Heart left ventricle (tissue), 16 donors: ENCODE results near the gene GPR183. TPM values are rescaled to one million over a fixed set of nuclear protein-coding genes. Genes with fewer than 3 reads are reported as not detected.

Source experiments
- ATAC-seq, 4 donors: fragments of 200-7000 bp; cut with Tn5 transposase; one replicate each; pipeline ENCODE4 v1.9.1; 2020 to 2022; ENCODE audit warnings: moderate library complexity in 4 of 4, mild to moderate bottlenecking in 3 of 4, moderate number of reproducible peaks in 1 of 4
- DNase-seq, 5 donors: peaks; one replicate each; pipeline ENCODE4 v3.0.0-alpha.2; 2020
- H3K27ac ChIP-seq, 12 donors: fragments of 200-600 bp; sonication (generic) in 4 of 12; one replicate each; pipeline versions ENCODE4 v1.5.0 to v1.8.0; 2016 to 2022; ENCODE audit warnings: mild to moderate bottlenecking in 2 of 12
- H3K27me3 ChIP-seq, 9 donors: fragments of 200-600 bp; sonication (generic) in 2 of 9; one replicate each; pipeline versions ENCODE4 v1.5.1 to v1.8.0; 2016 to 2022; ENCODE audit warnings: mild to moderate bottlenecking in 3 of 9
- H3K36me3 ChIP-seq, 9 donors: fragments of 200-600 bp; sonication (generic) in 2 of 9; one replicate each; pipeline versions ENCODE4 v1.5.0 to v1.8.0; 2018 to 2022; ENCODE audit warnings: mild to moderate bottlenecking in 2 of 9
- H3K4me1 ChIP-seq, 12 donors: fragments of 200-600 bp; sonication (generic) in 4 of 12; one replicate each; pipeline versions ENCODE4 v1.5.0 to v1.8.0; 2016 to 2022; ENCODE audit warnings: mild to moderate bottlenecking in 3 of 12
- H3K4me3 ChIP-seq, 12 donors: fragments of 200-600 bp; sonication (generic) in 4 of 12; one replicate each; pipeline versions ENCODE4 v1.5.0 to v1.8.0; 2017 to 2022; ENCODE audit warnings: mild to moderate bottlenecking in 9 of 12, moderate library complexity in 4 of 12
- H3K9me3 ChIP-seq, 12 donors: fragments of 200-600 bp; sonication (generic) in 4 of 12; one replicate each; pipeline versions ENCODE4 v1.5.0 to v1.8.0; 2016 to 2022; ENCODE audit warnings: mild to moderate bottlenecking in 1 of 12
- CTCF ChIP-seq, 12 donors: fragments of 200-600 bp; sonication (generic) in 4 of 12; IDR thresholded peaks; one replicate each; pipeline versions ENCODE4 v1.5.0 to v1.8.0; 2018 to 2022; ENCODE audit warnings: antibody characterized with exemption in 12 of 12, mild to moderate bottlenecking in 5 of 12
- POLR2A ChIP-seq, 2 donors: fragments of 450-650 bp; IDR thresholded peaks; one replicate each; pipeline ENCODE4 v1.6.1; 2017; ENCODE audit warnings: antibody characterized with exemption in 2 of 2, mild to moderate bottlenecking in 2 of 2, moderate library complexity in 2 of 2
- WGBS, 4 donors: extraction: QIAGEN DNeasy Blood & Tissue Kit in 2 of 4; methylation state at CpG; one replicate each; pipeline versions ENCODE4 v1.1.5 to v1.1.7; 2013 to 2018; 5-methylcytosine and 5-hydroxymethylcytosine counted together
- intact Hi-C, 10 donors: fragments of 100-400 bp; cut with DNase I; formaldehyde crosslinking; loops; one replicate each; pipeline versions ENCODE4 v1.11.1 to v1.14.2; 2022
- polyA plus RNA-seq, 2 donors: library from polyadenylated mRNA; stranded (reverse); fragments of 200-250 nt; gene quantifications; one replicate each; pipeline ENCODE4 v1.2.3, GENCODE V29; 2013
- total RNA-seq, 9 donors: library from RNA; depleted of rRNA in 2 of 9; stranded (reverse); fragments of >200 nt in 2 of 9; fragmentation: NEBNext Ultra II Directional in 3 of 9; extraction: Animal tissue kit (Norgen Biotek cat#: 25700) in 3 of 9; gene quantifications; one replicate each; pipeline versions ENCODE4 v1.1.0 to v1.2.4, GENCODE V29; 2016 to 2023
- donor health status: ischemic (EF 13 %, LVEDD 7.1; RV severe dilation, severe dysfunction).
- donor health status: healthy with polysubstance abuse.
- donor health status: DM: no; HTN: yes; CAD: no.
- donor health status: DM: no; HTN: no; CAD: no.
- donor health status: ischemic (EF 25% LVEDD 6.9; RV normal size, moderate dysfunction).
- donor health status: ischemic (EF 25% LVEDD 5.7; RV mildly dilated, moderate dysfunction).
- donor health status: healthy.
- donor health status: DM: yes; HTN: yes; CAD: no.
- donor health status: ischemic (EF 35%, LVEDD 5.7; RV mildly dilated, moderate dysfunction).
- donor health status: nonischemic (EF 11% LVEDD 7.7; RV severe dilation, severe dysfunction).
- donor health status: DM: yes; HTN: yes; CAD: no.
- donor health status: PGD.
- donor health status: ischemic (EF 29% LVEDD 5.4; RV normal size, mild dysfunction).
- donor health status: nonischemic (EF 23%, LVEDD 6.1; RV moderate dilation, normal function).

GPR183 gene
- total and polyA plus RNA-seq, 11 donors, result 0.69 to 7.6 (median 1.5) TPM

GRCh38 chr13:99273128-99273527 lies 34.1 kb downstream of the GPR183 start:
- peak in 3 of 4 donors; percentile 67 to 73 (median 67) for ATAC-seq
- Histone ChIP-seq H3K4me3 (no peak overlapping the region), H3K4me1 (peaks cover 0 to 68% (median 0%) of the 10 kb centered on the region in 12 donors), H3K27ac (no peak overlapping the region), H3K27me3 (no peaks in the 10 kb centered on the region), H3K36me3 (peaks cover 0 to 4% (median 0%) of the 10 kb centered on the region in 9 donors), H3K9me3 (peaks cover 0 to 11% (median 2%) of the 10 kb centered on the region in 12 donors)
- WGBS, 4 donors, result 71 to 75% (median 72%) methylated on average over 2 of the region's 2 CpGs
- no peak for DNase-seq
- intact Hi-C loops, result loop anchor here in 2 of 10 donors (10.0 kb wide), 2 partner anchors 92 to 102 kb away; no protein-coding TSS in a partner anchor
- TF ChIP-seq CTCF (IDR thresholded peaks at IDR 0.05) (no peak), POLR2A (IDR thresholded peaks at IDR 0.05) (no peak)

- peaks cover 0 to 6% (median 3%) of the 10 kb centered on the region in 9 donors for H3K36me3 ChIP-seq
- WGBS, 4 donors, result 98 to 100% (median 99%) methylated on average over 2 of the region's 2 CpGs
- DNase-seq, result no peak
- peaks cover 0 to 11% (median 2%) of the 10 kb centered on the region in 12 donors for H3K9me3 ChIP-seq
- no peak for TF ChIP-seq POLR2A (IDR thresholded peaks at IDR 0.05)
- no peak for TF ChIP-seq CTCF (IDR thresholded peaks at IDR 0.05)
- intact Hi-C loops, result loop anchor here in 2 of 10 donors (10.0 kb wide), 2 partner anchors 92 to 102 kb away; no protein-coding TSS in a partner anchor
- ATAC-seq, result no peak
- H3K4me3 ChIP-seq, result no peak overlapping the region
- no peaks in the 10 kb centered on the region for H3K27me3 ChIP-seq
- H3K4me1 ChIP-seq, result peaks cover 0 to 62% (median 0%) of the 10 kb centered on the region in 12 donors
- peak overlapping the region in 1 of 12 donors; percentile 85 for H3K27ac ChIP-seq
Measured at GRCh38 chr13:99272481-99272880, 34.7 kb downstream of the GPR183 start.

GRCh38 chr13:99271249-99271648 lies 36.0 kb downstream of the GPR183 start:
- no peak for ATAC-seq
- peaks cover 0 to 11% (median 2%) of the 10 kb centered on the region in 12 donors for H3K9me3 ChIP-seq
- WGBS, 4 donors, result 62 to 75% (median 69%) methylated on average over 3 of the region's 3 CpGs
- no peak overlapping the region for H3K4me3 ChIP-seq
- intact Hi-C loops, result loop anchor here in 4 of 10 donors (2.0 to 10.0 kb wide), 4 partner anchors 94 to 168 kb away; no protein-coding TSS in a partner anchor
- peak overlapping the region in 2 of 12 donors; percentile 13 to 85 for H3K27ac ChIP-seq
- DNase-seq, result no peak
- TF ChIP-seq CTCF (IDR thresholded peaks at IDR 0.05) (no peak), POLR2A (IDR thresholded peaks at IDR 0.05) (no peak)
- H3K4me1 ChIP-seq, result peaks cover 0 to 49% (median 0%) of the 10 kb centered on the region in 12 donors
- peaks cover 0 to 6% (median 3%) of the 10 kb centered on the region in 9 donors for H3K36me3 ChIP-seq
- no peaks in the 10 kb centered on the region for H3K27me3 ChIP-seq

GRCh38 chr13:99270518-99270917 lies 36.7 kb downstream of the GPR183 start:
- ATAC-seq (no peak), DNase-seq (no peak)
- TF ChIP-seq CTCF (IDR thresholded peaks at IDR 0.05) (no peak), POLR2A (IDR thresholded peaks at IDR 0.05) (no peak)
- WGBS, 4 donors, result 75 to 93% (median 88%) methylated on average over 2 of the region's 2 CpGs
- Histone ChIP-seq H3K4me1 (peaks cover 0 to 42% (median 0%) of the 10 kb centered on the region in 12 donors), H3K27me3 (no peaks in the 10 kb centered on the region), H3K9me3 (peaks cover 0 to 11% (median 2%) of the 10 kb centered on the region in 12 donors), H3K27ac (peak overlapping the region in 4 of 12 donors; percentile 6 to 85 (median 14)), H3K36me3 (peaks cover 0 to 6% (median 0%) of the 10 kb centered on the region in 9 donors), H3K4me3 (no peak overlapping the region)
- intact Hi-C loops, result loop anchor here in 5 of 10 donors (1.0 to 10.0 kb wide), 5 partner anchors 94 to 168 kb away; no protein-coding TSS in a partner anchor
